IPS DF 6.9 (cell line): Measurements from ENCODE around the gene PRR5L.

Source experiments
- DNase-seq: peaks from one replicate; pipeline ENCODE4 v3.0.0-alpha.2; 2013; ENCODE audit warnings: low read depth, low spot score
- H3K27ac ChIP-seq: one replicate; pipeline ENCODE4 v1.5.1; 2013; ENCODE audit warnings: low read length, control low read depth
- H3K27me3 ChIP-seq: 2 replicates; pipeline ENCODE4 v1.6.1; 2013; ENCODE audit warnings: mild to moderate bottlenecking, low read length; ENCODE audit not compliant: control insufficient read depth, insufficient read depth
- H3K36me3 ChIP-seq: 2 replicates; pipeline ENCODE4 v1.6.1; 2013; ENCODE audit warnings: low read length; ENCODE audit not compliant: control insufficient read depth, insufficient read depth
- H3K4me1 ChIP-seq: 2 replicates; pipeline ENCODE4 v1.6.1; 2013; ENCODE audit warnings: low read length; ENCODE audit not compliant: control insufficient read depth, insufficient read depth
- H3K4me3 ChIP-seq: 2 replicates; pipeline ENCODE4 v1.5.1; 2013; ENCODE audit warnings: mild to moderate bottlenecking, low read length
- H3K9me3 ChIP-seq: 2 replicates; pipeline ENCODE4 v1.6.1; 2013; ENCODE audit warnings: low read length, inconsistent platforms; ENCODE audit not compliant: control insufficient read depth, insufficient read depth
- WGBS: extraction: QIAGEN DNeasy Blood & Tissue Kit; methylation state at CpG from one replicate; pipeline ENCODE4 v1.1.7; 2013; ENCODE audit warnings: mixed read lengths, missing lambda C conversion rate; ENCODE audit not compliant: insufficient read length, insufficient coverage; 5-methylcytosine and 5-hydroxymethylcytosine counted together

Gene PRR5L

DNA sequence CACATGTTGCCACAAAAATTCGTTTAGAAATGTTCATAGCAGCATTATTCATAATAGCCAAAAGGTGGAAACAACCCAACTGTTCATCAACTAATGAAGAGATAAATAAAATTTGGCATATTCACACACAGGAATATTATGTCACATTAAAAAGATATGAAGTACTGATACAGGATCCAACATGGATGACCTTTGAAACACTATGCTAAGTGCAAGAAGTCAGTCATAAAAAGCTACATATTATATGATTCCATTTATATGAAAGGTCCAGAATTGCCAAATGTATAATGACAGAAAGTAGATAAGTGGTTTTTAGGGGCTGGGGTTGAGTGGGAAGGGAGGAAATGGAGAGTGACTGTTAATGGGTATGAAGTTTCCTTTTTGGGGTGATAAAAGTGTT lies 9.0 kb downstream of the PRR5L start:
- Histone ChIP-seq H3K4me3 (no peak overlapping the region), H3K9me3 (no peaks in the 10 kb centered on the region), H3K36me3 (no peaks in the 10 kb centered on the region), H3K27me3 (no peaks in the 10 kb centered on the region), H3K27ac (no peak overlapping the region), H3K4me1 (no peaks in the 10 kb centered on the region)
- no CpG with 5 or more reads among the region's 1 CpG for WGBS
- DNase-seq, result no peak

GRCh38 chr11:36306888-36307287 lies 10.8 kb downstream of the PRR5L start:
- no peak for DNase-seq
- WGBS, result no CpG with 5 or more reads among the region's 3 CpGs
- Histone ChIP-seq H3K27ac (no peak overlapping the region), H3K36me3 (no peaks in the 10 kb centered on the region), H3K4me1 (no peaks in the 10 kb centered on the region), H3K9me3 (no peaks in the 10 kb centered on the region), H3K4me3 (no peak overlapping the region), H3K27me3 (no peaks in the 10 kb centered on the region)

DNA sequence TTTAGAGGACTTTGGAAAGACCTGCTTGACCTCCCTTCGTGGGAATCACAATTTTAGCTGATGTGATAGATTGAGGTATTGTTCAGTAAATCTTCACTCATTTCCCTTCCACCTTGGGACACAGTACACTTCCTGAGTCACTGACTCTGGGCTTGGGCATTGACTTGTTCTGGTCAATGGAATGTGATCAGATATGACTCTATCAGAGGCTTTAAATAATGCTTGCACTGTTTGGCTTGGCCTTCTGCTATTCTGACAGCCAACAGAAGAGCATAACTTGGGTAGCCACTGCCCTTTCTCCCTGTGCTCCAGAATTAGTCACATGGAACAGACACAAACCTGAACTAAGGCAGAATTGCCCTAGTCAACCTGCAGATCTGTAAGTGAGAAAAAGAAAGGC lies 12.5 kb downstream of the PRR5L start:
- Histone ChIP-seq H3K9me3 (no peaks in the 10 kb centered on the region), H3K36me3 (no peaks in the 10 kb centered on the region), H3K4me1 (no peaks in the 10 kb centered on the region), H3K27ac (no peak overlapping the region), H3K4me3 (no peak overlapping the region), H3K27me3 (no peaks in the 10 kb centered on the region; the same call in 1 of the 2 replicates)
- DNase-seq, result no peak
- WGBS, result no CpG with 5 or more reads among the region's 1 CpG

GRCh38 chr11:36309779-36310178 lies 13.7 kb downstream of the PRR5L start:
- Histone ChIP-seq H3K27ac (no peak overlapping the region), H3K36me3 (no peaks in the 10 kb centered on the region), H3K4me1 (no peaks in the 10 kb centered on the region), H3K9me3 (no peaks in the 10 kb centered on the region), H3K27me3 (no peaks in the 10 kb centered on the region; the same call in 1 of the 2 replicates), H3K4me3 (no peak overlapping the region)
- DNase-seq, result no peak
- no CpG with 5 or more reads among the region's 4 CpGs for WGBS

- no peaks in the 10 kb centered on the region; the same call in 1 of the 2 replicates for H3K27me3 ChIP-seq
- H3K4me1 ChIP-seq, result no peaks in the 10 kb centered on the region
- no peak for DNase-seq
- no peaks in the 10 kb centered on the region for H3K9me3 ChIP-seq
- no CpG with 5 or more reads among the region's 4 CpGs for WGBS
- no peak overlapping the region for H3K4me3 ChIP-seq
- no peaks in the 10 kb centered on the region for H3K36me3 ChIP-seq
- no peak overlapping the region for H3K27ac ChIP-seq
Observed at GRCh38 chr11:36311926-36312595, 16.0 kb downstream of the PRR5L start.

DNA sequence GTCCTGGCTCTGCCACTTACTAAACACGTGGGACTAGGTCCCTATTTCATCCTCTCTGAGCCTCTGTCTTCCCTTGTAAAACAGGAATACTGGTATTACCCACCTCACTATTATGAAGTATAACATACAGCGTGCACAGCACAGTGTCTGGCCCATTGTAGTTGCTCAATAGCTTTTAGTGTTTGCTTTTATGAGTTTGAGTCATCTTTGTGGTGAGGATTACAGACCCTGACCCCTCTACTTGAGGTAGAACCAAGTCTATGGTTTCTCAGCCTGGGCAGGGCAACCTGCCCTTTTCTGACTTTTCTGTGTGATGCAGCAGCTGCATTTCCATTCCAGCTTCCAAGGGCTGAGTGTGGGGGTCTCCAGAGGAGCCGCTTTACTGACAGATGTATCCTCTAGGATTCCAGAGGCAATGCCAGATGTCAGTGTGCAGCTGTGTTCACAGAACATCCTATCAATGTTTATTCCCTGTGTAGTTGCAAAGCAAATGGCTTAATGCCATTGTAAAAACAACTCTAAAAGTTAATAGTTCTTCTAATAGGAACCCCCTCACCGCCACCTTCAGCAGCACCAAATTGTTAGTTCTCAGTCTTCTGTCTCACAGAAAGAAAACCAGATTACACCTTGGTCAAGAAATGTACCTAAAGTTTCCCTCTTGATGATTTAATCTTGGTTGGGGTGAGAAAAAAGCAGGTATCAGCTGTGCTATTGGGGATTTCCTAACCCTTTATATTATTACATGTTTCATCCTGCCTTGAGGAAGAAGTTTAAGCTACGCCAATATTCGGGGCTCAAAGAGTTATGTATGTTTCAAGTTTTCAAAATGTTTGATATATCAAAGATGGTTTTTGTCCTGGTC lies 16.8 kb downstream of the PRR5L start:
- H3K27me3 ChIP-seq, result no peaks in the 10 kb centered on the region; the same call in 1 of the 2 replicates
- H3K36me3 ChIP-seq, result no peaks in the 10 kb centered on the region
- H3K27ac ChIP-seq, result no peak overlapping the region
- H3K4me3 ChIP-seq, result no peak overlapping the region
- H3K4me1 ChIP-seq, result no peaks in the 10 kb centered on the region
- no CpG with 5 or more reads among the region's 6 CpGs for WGBS
- DNase-seq, result no peak
- H3K9me3 ChIP-seq, result no peaks in the 10 kb centered on the region

DNA sequence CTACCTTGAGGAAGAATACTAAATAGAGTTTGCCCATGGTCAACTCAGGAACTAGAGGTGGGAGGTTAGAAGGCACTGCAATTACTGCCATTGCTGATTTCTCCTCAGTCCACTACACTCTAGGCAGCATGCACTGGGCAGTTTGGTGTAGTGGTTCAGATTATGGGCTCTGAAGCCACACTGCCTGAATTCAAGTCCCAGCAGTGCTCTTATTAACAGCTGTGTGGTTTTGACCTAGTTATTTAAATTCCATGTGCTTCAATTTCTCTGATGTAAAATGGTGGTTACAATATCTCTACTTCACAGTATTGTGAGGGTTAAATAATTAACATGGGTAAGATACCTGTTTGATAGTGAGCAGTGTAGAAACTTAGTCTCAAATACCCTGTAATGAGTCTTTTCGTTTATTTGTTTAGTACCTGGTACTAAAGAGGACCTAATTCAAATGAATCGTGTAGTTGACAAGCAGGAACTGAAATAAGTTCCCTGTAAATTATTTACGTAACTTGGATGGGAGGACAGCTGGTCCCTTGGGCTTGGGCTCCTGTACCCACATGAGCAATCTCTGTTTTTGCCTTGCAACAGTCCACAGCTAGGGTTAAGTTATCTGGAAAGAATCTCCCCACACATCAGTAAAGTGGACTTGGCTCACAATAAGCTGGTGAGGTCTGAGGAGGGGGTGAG lies 17.8 kb downstream of the PRR5L start:
- no peaks in the 10 kb centered on the region for H3K36me3 ChIP-seq
- DNase-seq, result no peak
- H3K4me1 ChIP-seq, result no peaks in the 10 kb centered on the region
- WGBS, result no CpG with 5 or more reads among the region's 3 CpGs
- no peak overlapping the region for H3K27ac ChIP-seq
- no peaks in the 10 kb centered on the region for H3K9me3 ChIP-seq
- H3K27me3 ChIP-seq, result no peaks in the 10 kb centered on the region; the same call in 1 of the 2 replicates
- no peak overlapping the region for H3K4me3 ChIP-seq

DNA sequence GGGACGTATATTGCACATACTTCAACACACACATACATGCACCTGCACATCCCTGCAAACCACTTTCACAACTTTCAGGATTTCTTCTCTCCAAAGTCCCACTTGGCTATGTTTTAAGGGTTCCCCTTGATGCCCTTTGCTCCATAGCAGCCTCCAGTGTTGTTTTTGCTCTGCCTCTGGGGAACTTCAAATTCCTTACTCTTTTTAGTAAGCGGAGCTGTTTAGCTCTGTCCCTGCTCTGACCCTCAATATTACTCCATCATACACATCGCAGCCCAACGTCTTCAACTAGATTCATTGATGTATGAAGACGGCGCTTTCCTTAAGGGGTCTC lies 18.3 kb downstream of the PRR5L start:
- H3K36me3 ChIP-seq, result no peaks in the 10 kb centered on the region
- H3K4me1 ChIP-seq, result no peaks in the 10 kb centered on the region
- no peak overlapping the region for H3K27ac ChIP-seq
- H3K27me3 ChIP-seq, result no peaks in the 10 kb centered on the region; the same call in 1 of the 2 replicates
- DNase-seq, result no peak
- H3K9me3 ChIP-seq, result no peaks in the 10 kb centered on the region
- no peak overlapping the region for H3K4me3 ChIP-seq
- WGBS, result no CpG with 5 or more reads among the region's 6 CpGs

DNA sequence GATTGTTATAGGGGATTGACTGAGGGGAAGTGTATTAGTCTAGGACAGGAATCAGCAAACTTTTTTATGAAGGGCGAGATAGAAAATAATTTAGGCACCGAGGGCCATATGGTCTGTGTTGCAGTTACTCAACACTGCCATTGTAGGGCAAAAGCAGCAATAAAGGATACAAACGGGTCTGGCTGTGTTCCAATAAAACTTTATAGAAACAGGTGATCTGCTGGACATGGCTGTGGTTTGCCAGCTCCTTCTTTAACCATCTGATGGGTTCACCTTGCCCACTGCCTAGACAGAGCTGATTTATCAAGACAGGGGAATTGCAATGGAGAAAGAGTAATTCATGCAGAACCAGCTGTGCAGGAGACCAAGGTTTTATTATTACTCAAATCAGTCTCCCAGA lies 20.0 kb downstream of the PRR5L start:
- Histone ChIP-seq H3K27ac (no peak overlapping the region), H3K36me3 (no peaks in the 10 kb centered on the region), H3K27me3 (no peaks in the 10 kb centered on the region; the same call in 1 of the 2 replicates), H3K9me3 (no peaks in the 10 kb centered on the region), H3K4me1 (no peaks in the 10 kb centered on the region; the same call in 1 of the 2 replicates), H3K4me3 (no peak overlapping the region)
- no peak for DNase-seq
- WGBS, result no CpG with 5 or more reads among the region's 3 CpGs

DNA sequence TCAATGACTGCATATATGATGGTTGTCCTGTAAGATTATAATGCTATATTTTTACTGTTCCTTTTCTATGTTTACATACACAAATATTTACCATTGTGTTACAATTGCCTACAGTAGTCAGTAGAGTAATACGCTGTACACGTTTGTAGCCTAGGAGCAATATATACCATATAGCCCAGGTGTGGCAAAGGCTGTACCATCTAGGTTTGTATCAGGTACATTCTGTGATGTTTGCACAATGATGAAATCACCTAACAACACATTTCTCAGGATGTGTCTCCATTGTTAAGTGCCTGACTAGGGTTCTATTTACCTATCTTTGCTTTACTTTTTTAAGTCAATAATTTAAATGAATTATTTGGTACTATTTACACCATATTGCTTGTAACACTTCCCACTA lies 21.9 kb downstream of the PRR5L start:
- Histone ChIP-seq H3K27ac (no peak overlapping the region), H3K36me3 (no peaks in the 10 kb centered on the region), H3K9me3 (no peaks in the 10 kb centered on the region), H3K27me3 (no peaks in the 10 kb centered on the region; the same call in 1 of the 2 replicates), H3K4me3 (no peak overlapping the region), H3K4me1 (no peaks in the 10 kb centered on the region; the same call in 1 of the 2 replicates)
- WGBS, result no CpG with 5 or more reads among the region's 2 CpGs
- DNase-seq, result no peak
